H9 (cell line): Measurements from ENCODE around the gene MREG. TPM values are rescaled to one million over a fixed set of nuclear protein-coding genes. Genes with fewer than 3 reads are reported as not detected.

Source experiments
- DNase-seq: peaks from one replicate; pipeline ENCODE4 v3.0.0-alpha.2; 2017
- H2AFZ ChIP-seq: one replicate; pipeline ENCODE4 v1.6.1; 2013; ENCODE audit warnings: mild to moderate bottlenecking, low read length, control low read depth, moderate library complexity
- H2AK5ac ChIP-seq: 2 replicates; pipeline ENCODE4 v1.6.1; 2013; ENCODE audit warnings: low read length, control low read depth, mixed read lengths; ENCODE audit not compliant: insufficient read length
- H2BK120ac ChIP-seq: one replicate; pipeline ENCODE4 v1.6.1; 2013; ENCODE audit warnings: low read depth, mild to moderate bottlenecking, low read length, control low read depth, inconsistent platforms; ENCODE audit not compliant: poor library complexity, severe bottlenecking
- H2BK12ac ChIP-seq: 2 replicates; pipeline ENCODE4 v1.6.1; 2013; ENCODE audit warnings: low read length, control low read depth, mixed read lengths, low read depth; ENCODE audit not compliant: insufficient read length
- H2BK15ac ChIP-seq: 2 replicates; pipeline ENCODE4 v1.6.1; 2013; ENCODE audit warnings: low read depth, low read length, control low read depth
- H2BK20ac ChIP-seq: one replicate; pipeline ENCODE4 v1.6.1; 2013; ENCODE audit warnings: low read depth, mild to moderate bottlenecking, low read length, control low read depth, inconsistent platforms; ENCODE audit not compliant: poor library complexity, severe bottlenecking
- H2BK5ac ChIP-seq: 2 replicates; pipeline ENCODE4 v1.6.1; 2013; ENCODE audit warnings: low read length, control low read depth, mixed read lengths; ENCODE audit not compliant: insufficient read length
- H3K14ac ChIP-seq: 2 replicates; pipeline ENCODE4 v1.6.1; 2013; ENCODE audit warnings: low read length, control low read depth; ENCODE audit not compliant: insufficient read depth
- H3K18ac ChIP-seq: 2 replicates; pipeline ENCODE4 v1.6.1; 2013; ENCODE audit warnings: low read depth, mild to moderate bottlenecking, mixed read lengths, low read length, control low read depth; ENCODE audit not compliant: insufficient read length
- H3K23ac ChIP-seq: 2 replicates; pipeline ENCODE4 v1.6.1; 2013; ENCODE audit warnings: low read length, control low read depth, mixed read lengths, low read depth; ENCODE audit not compliant: insufficient read length
- H3K23me2 ChIP-seq: 2 replicates; pipeline ENCODE4 v1.6.1; 2013; ENCODE audit warnings: low read depth, mild to moderate bottlenecking, mixed read lengths, low read length, control low read depth; ENCODE audit not compliant: insufficient read length, poor library complexity, severe bottlenecking
- H3K27ac ChIP-seq: 2 replicates; pipeline ENCODE4 v1.5.1; 2013; ENCODE audit warnings: low read length, control low read depth, mixed read lengths, low read depth; ENCODE audit not compliant: insufficient read length
- H3K27me3 ChIP-seq: 2 replicates; pipeline ENCODE4 v1.6.1; 2013; ENCODE audit warnings: low read length, control low read depth, inconsistent platforms; ENCODE audit not compliant: insufficient read depth
- H3K4ac ChIP-seq: 2 replicates; pipeline ENCODE4 v1.6.1; 2013; ENCODE audit warnings: low read depth, mild to moderate bottlenecking, control low read depth, inconsistent platforms, low read length, moderate library complexity
- H3K4me1 ChIP-seq: 2 replicates; pipeline ENCODE4 v1.6.1; 2013; ENCODE audit warnings: low read length, control low read depth, inconsistent platforms; ENCODE audit not compliant: insufficient read depth
- H3K4me2 ChIP-seq: 2 replicates; pipeline ENCODE4 v1.6.1; 2013; ENCODE audit warnings: low read length, control low read depth, mixed read lengths; ENCODE audit not compliant: insufficient read length, insufficient read depth
- H3K56ac ChIP-seq: 2 replicates; pipeline ENCODE4 v1.6.1; 2013; ENCODE audit warnings: low read depth, mild to moderate bottlenecking, mixed read lengths, low read length, control low read depth; ENCODE audit not compliant: insufficient read length
- H3K79me1 ChIP-seq: 2 replicates; pipeline ENCODE4 v1.6.1; 2013; ENCODE audit warnings: low read depth, mild to moderate bottlenecking, moderate library complexity, low read length, control low read depth, inconsistent platforms; ENCODE audit not compliant: insufficient read depth, poor library complexity, severe bottlenecking
- H3K79me2 ChIP-seq: 2 replicates; pipeline ENCODE4 v1.6.1; 2013; ENCODE audit warnings: low read length, control low read depth, inconsistent platforms; ENCODE audit not compliant: insufficient read depth
- H3K9ac ChIP-seq: 2 replicates; pipeline ENCODE4 v1.6.1; 2013; ENCODE audit warnings: low read length, control low read depth, mixed read lengths; ENCODE audit not compliant: insufficient read length; ENCODE audit errors: extremely low read depth
- H3K9me3 ChIP-seq: one replicate; pipeline ENCODE4 v1.6.1; 2013; ENCODE audit warnings: low read depth, low read length, inconsistent platforms; ENCODE audit not compliant: control insufficient read depth
- H3T11ph ChIP-seq: one replicate; pipeline ENCODE4 v1.6.1; 2013; ENCODE audit warnings: mild to moderate bottlenecking, low read length, control low read depth, inconsistent platforms
- H4K20me1 ChIP-seq: one replicate; pipeline ENCODE4 v1.6.1; 2013; ENCODE audit not compliant: control insufficient read depth, insufficient read length, insufficient read depth
- H4K5ac ChIP-seq: 2 replicates; pipeline ENCODE4 v1.6.1; 2013; ENCODE audit warnings: low read depth, mild to moderate bottlenecking, mixed read lengths, low read length, control low read depth; ENCODE audit not compliant: insufficient read length
- H4K8ac ChIP-seq: replicated peaks from 2 replicates; pipeline ENCODE4 v1.6.1; 2013; ENCODE audit warnings: low read length, control low read depth, mixed read lengths, low read depth; ENCODE audit not compliant: insufficient read length
- H4K91ac ChIP-seq: 2 replicates; pipeline ENCODE4 v1.6.1; 2013; ENCODE audit warnings: low read depth, mild to moderate bottlenecking, moderate library complexity, mixed read lengths, low read length, control low read depth; ENCODE audit not compliant: insufficient read length
- H3K27ac Mint-ChIP-seq, 3 experiments: 2 replicates in 2 of 3; 3 replicates in 1 of 3; pipeline ENCODE4 v1.8.0; 2020 to 2021; ENCODE audit warnings: mixed read lengths in 3 of 3, mild to moderate bottlenecking in 1 of 3, moderate library complexity in 1 of 3
- H3K27me3 Mint-ChIP-seq: 2 replicates; pipeline ENCODE4 v1.8.0; 2021; ENCODE audit warnings: low read depth, mild to moderate bottlenecking, moderate library complexity, mixed read lengths
- H3K36me3 Mint-ChIP-seq, 3 experiments: 2 replicates in 2 of 3; 3 replicates in 1 of 3; pipeline ENCODE4 v1.8.0; 2020 to 2021; ENCODE audit warnings: low read depth in 3 of 3, mixed read lengths in 3 of 3; ENCODE audit not compliant: insufficient read depth in 1 of 3
- H3K4me1 Mint-ChIP-seq, 2 experiments: 2 replicates each; pipeline ENCODE4 v1.8.0; 2020; ENCODE audit warnings: mixed read lengths in 2 of 2
- H3K4me3 Mint-ChIP-seq, 2 experiments: 2 replicates in 1 of 2; 3 replicates in 1 of 2; pipeline ENCODE4 v1.8.0; 2020 to 2021; ENCODE audit warnings: mild to moderate bottlenecking in 2 of 2, mixed read lengths in 2 of 2, moderate library complexity in 1 of 2
- H3K9me3 Mint-ChIP-seq, 2 experiments: 2 replicates in 1 of 2; 3 replicates in 1 of 2; pipeline ENCODE4 v1.8.0; 2020; ENCODE audit warnings: mild to moderate bottlenecking in 2 of 2, mixed read lengths in 2 of 2, moderate library complexity in 1 of 2
- WGBS: extraction: QIAGEN DNeasy Blood & Tissue Kit; methylation state at CpG from one replicate; pipeline ENCODE4 v1.1.7; 2013; ENCODE audit warnings: missing lambda C conversion rate, low lambda C conversion rate, mixed read lengths; ENCODE audit not compliant: insufficient read length; ENCODE audit errors: extremely low coverage; 5-methylcytosine and 5-hydroxymethylcytosine counted together
- total RNA-seq: library from RNA; stranded (reverse); gene quantifications from 2 replicates; pipeline ENCODE4 v1.2.1, GENCODE V29; 2021
- TF ChIP-seq, protein P1 (sequence below): fragments of 200-600 bp; sonication (generic); conservative IDR thresholded peaks from 3 replicates; pipeline ENCODE4 v1.8.0; 2021; ENCODE audit warnings: antibody characterized with exemption, mild to moderate bottlenecking

Gene MREG
- total RNA-seq, 1 experiment from 2014 or later, result 21.8 TPM

DNA sequence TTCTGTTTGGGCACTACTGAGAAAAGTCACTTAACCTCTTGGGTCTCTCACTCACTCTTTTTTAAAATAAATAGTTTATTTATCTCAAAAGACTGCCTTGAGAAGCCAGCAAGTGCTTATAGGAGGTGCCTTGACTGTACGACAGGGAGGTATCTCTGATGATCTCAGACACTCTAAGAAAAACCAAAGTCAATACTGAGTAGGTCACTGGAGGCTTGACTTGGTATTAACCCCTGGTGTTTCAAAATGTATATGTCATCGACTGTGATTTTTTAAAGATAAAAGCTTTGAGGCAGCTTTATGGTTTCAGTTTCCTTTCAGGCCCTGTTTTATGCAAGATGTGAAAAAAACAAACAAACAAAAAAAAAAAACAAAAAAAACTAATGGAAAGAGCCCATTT, 33.7 kb downstream of the MREG start:
- Histone ChIP-seq H3K23ac (no peak overlapping the region), H3K14ac (no peak overlapping the region), H4K20me1 (no peaks in the 10 kb centered on the region), H3K9ac (no peak overlapping the region), H3K79me1 (no peaks in the 10 kb centered on the region), H2AFZ (no peak overlapping the region), H3K4me1 (no peaks in the 10 kb centered on the region), H2BK15ac (no peak overlapping the region), H2BK12ac (no peak overlapping the region), H4K91ac (no peak overlapping the region), H3K27ac (no peak overlapping the region), H3K27me3 (no peaks in the 10 kb centered on the region), H3K23me2 (no peaks in the 10 kb centered on the region), H3T11ph (no peak overlapping the region), H3K4me2 (no peak overlapping the region), H3K9me3 (no peaks in the 10 kb centered on the region), H3K56ac (no peak overlapping the region), H3K18ac (no peak overlapping the region), H3K79me2 (peaks cover 3% of the 10 kb centered on the region; the same call in 1 of the 2 replicates), H4K5ac (no peak overlapping the region), H2AK5ac (no peak overlapping the region), H3K4ac (no peak overlapping the region), H2BK120ac (no peak overlapping the region), H2BK5ac (no peak overlapping the region), H2BK20ac (no peak overlapping the region), H4K8ac (no peak overlapping the region)
- Mint-ChIP-seq H3K27me3 (no peaks in the 10 kb centered on the region), H3K27ac (no peak overlapping the region), H3K4me3 (no peak overlapping the region), H3K36me3 (peaks cover 15 to 21% (median 16%) of the 10 kb centered on the region in 3 experiments), H3K4me1 (peaks cover 2 to 5% of the 10 kb centered on the region in 2 experiments), H3K9me3 (peaks cover 7 to 11% of the 10 kb centered on the region in 2 experiments)
- TF ChIP-seq, protein P1, sequence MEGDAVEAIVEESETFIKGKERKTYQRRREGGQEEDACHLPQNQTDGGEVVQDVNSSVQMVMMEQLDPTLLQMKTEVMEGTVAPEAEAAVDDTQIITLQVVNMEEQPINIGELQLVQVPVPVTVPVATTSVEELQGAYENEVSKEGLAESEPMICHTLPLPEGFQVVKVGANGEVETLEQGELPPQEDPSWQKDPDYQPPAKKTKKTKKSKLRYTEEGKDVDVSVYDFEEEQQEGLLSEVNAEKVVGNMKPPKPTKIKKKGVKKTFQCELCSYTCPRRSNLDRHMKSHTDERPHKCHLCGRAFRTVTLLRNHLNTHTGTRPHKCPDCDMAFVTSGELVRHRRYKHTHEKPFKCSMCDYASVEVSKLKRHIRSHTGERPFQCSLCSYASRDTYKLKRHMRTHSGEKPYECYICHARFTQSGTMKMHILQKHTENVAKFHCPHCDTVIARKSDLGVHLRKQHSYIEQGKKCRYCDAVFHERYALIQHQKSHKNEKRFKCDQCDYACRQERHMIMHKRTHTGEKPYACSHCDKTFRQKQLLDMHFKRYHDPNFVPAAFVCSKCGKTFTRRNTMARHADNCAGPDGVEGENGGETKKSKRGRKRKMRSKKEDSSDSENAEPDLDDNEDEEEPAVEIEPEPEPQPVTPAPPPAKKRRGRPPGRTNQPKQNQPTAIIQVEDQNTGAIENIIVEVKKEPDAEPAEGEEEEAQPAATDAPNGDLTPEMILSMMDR, result no peak
- WGBS, result no CpG with 5 or more reads among the region's 2 CpGs
- no peak for DNase-seq
